SK-N-SH treated with all-trans-retinoic acid at 6 μM for 48 hours (cell line): Measurements from ENCODE around the gene MYH9.

Source experiments
- ATAC-seq: fragments of 200-7000 bp; cut with Tn5 transposase; 3 replicates; pipeline ENCODE4 v1.9.1; 2020; ENCODE audit warnings: mild to moderate bottlenecking, moderate library complexity
- ARNTL ChIP-seq: fragments of 450-650 bp; formaldehyde crosslinking; IDR thresholded peaks from 2 replicates; pipeline ENCODE4 v1.5.0; 2020; ENCODE audit warnings: low read depth, mild to moderate bottlenecking, moderate library complexity, borderline replicate concordance
- CSDC2 ChIP-seq: fragments of 250-450 bp; sonication (Bioruptor Pico); IDR thresholded peaks from 2 replicates; pipeline ENCODE4 v1.5.0; 2020; ENCODE audit warnings: mild to moderate bottlenecking, moderate library complexity
- ESRRG ChIP-seq: fragments of 250-450 bp; sonication (Bioruptor Pico); IDR thresholded peaks from 2 replicates; pipeline ENCODE4 v1.6.1; 2021; ENCODE audit warnings: mild to moderate bottlenecking
- GLIS3 ChIP-seq: fragments of 250-450 bp; sonication (Bioruptor Pico); IDR thresholded peaks from 2 replicates; pipeline ENCODE4 v1.5.0; 2020; ENCODE audit warnings: mild to moderate bottlenecking, moderate library complexity
- ISL1 ChIP-seq: fragments of 250-450 bp; sonication (Bioruptor Pico); IDR thresholded peaks from 2 replicates; pipeline ENCODE4 v2.1.2; 2022; ENCODE audit warnings: mild to moderate bottlenecking, moderate library complexity
- OSR1 ChIP-seq: fragments of 250-450 bp; sonication (Bioruptor Pico); IDR thresholded peaks from 2 replicates; pipeline ENCODE4 v1.8.0; 2022; ENCODE audit warnings: moderate library complexity, mild to moderate bottlenecking, inconsistent platforms
- PPARA ChIP-seq: fragments of 250-450 bp; sonication (Bioruptor Pico); IDR thresholded peaks from 2 replicates; pipeline ENCODE4 v1.5.0; 2020; ENCODE audit warnings: mild to moderate bottlenecking, borderline replicate concordance
- RARB ChIP-seq: fragments of 250-450 bp; sonication (Bioruptor Pico); IDR thresholded peaks from 2 replicates; pipeline ENCODE4 v1.8.0; 2021; ENCODE audit warnings: mild to moderate bottlenecking, moderate library complexity
- SNAI2 ChIP-seq: fragments of 250-450 bp; sonication (Bioruptor Pico); IDR thresholded peaks from 2 replicates; pipeline ENCODE4 v1.5.0; 2020; ENCODE audit warnings: mild to moderate bottlenecking, moderate library complexity
- TCF4 ChIP-seq: fragments of 250-450 bp; sonication (Bioruptor Pico); IDR thresholded peaks from 2 replicates; pipeline ENCODE4 v1.8.0; 2021; ENCODE audit warnings: mild to moderate bottlenecking, moderate library complexity, borderline replicate concordance
- ZFP30 ChIP-seq: fragments of 450-650 bp; formaldehyde crosslinking; IDR thresholded peaks from 2 replicates; pipeline ENCODE4 v1.5.0; 2022; ENCODE audit warnings: mild to moderate bottlenecking, moderate library complexity
- ZNF565 ChIP-seq: fragments of 450-650 bp; formaldehyde crosslinking; conservative IDR thresholded peaks from 2 replicates; pipeline ENCODE4 v1.5.0; 2020; ENCODE audit warnings: low read depth, mild to moderate bottlenecking, moderate library complexity
- ZNF70 ChIP-seq: fragments of 450-650 bp; formaldehyde crosslinking; IDR thresholded peaks from 2 replicates; pipeline ENCODE4 v1.5.0; 2020; ENCODE audit warnings: mild to moderate bottlenecking, moderate library complexity
- ZNF8 ChIP-seq: fragments of 450-650 bp; formaldehyde crosslinking; IDR thresholded peaks from 2 replicates; pipeline ENCODE4 v1.5.0; 2020; ENCODE audit warnings: mild to moderate bottlenecking, moderate library complexity
- TF ChIP-seq, protein P1 (sequence below): fragments of 250-450 bp; sonication (Bioruptor Pico); IDR thresholded peaks from 2 replicates; pipeline ENCODE4 v1.8.0; 2020; ENCODE audit warnings: mild to moderate bottlenecking, moderate library complexity, borderline replicate concordance
- TF ChIP-seq, protein P2 (sequence below): fragments of 250-450 bp; sonication (Bioruptor Pico); IDR thresholded peaks from 2 replicates; pipeline ENCODE4 v1.5.0; 2020; ENCODE audit warnings: mild to moderate bottlenecking, moderate library complexity
- TF ChIP-seq, protein P3 (sequence below): fragments of 250-450 bp; sonication (Bioruptor Pico); IDR thresholded peaks from 2 replicates; pipeline ENCODE4 v1.5.1; 2020; ENCODE audit warnings: low read depth, mild to moderate bottlenecking, moderate library complexity
- TF ChIP-seq, protein P4 (sequence below): fragments of 250-450 bp; sonication (Bioruptor Pico); IDR thresholded peaks from 2 replicates; pipeline ENCODE4 v1.8.0; 2021; ENCODE audit warnings: low read depth, mild to moderate bottlenecking, moderate library complexity, borderline replicate concordance

The MYH9 gene

DNA sequence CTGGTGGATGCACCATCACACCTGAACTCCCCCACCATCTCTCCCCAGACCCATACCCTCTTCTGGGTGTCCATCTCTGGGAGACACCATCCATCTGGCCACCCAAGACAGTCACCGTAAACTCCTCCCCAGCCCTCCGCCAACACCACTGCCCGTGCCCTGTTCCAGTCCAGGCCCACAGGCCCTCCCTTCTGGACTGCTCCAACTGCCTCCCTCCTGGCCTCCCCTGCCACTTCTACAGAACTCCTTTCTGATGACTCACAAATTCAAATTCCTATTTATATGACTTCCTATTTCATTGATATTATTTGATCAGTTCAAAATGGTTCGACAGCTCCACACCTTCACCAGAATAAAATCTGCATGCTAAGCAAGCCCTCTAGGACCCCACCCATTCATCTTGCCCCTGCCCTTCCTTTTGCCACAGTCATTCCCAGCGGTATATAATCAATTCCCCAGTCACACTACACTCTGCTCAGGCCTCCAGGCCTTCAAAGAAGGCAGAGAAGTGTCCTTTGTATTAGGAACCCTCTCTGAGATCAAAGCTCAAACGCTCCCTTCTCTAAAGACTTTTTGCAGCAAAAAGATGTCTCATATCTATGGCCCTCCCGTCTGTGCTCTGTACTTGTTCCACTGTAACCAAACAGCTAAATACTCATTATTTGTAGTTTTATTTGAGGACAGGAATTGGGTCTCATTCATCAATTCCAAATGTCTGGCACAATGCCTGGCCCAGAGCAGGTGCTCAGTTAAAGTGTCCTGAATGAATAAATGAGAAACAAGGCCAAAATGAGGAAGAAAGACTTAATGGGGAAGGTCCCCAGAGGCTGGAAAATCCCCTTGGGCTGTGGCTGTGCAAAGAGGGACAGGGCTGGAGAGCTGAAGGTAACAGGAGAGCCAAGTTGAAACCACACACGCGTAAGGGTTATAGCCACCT lies 29.0 kb downstream of the MYH9 start (continued):
- TF ChIP-seq, protein P1, sequence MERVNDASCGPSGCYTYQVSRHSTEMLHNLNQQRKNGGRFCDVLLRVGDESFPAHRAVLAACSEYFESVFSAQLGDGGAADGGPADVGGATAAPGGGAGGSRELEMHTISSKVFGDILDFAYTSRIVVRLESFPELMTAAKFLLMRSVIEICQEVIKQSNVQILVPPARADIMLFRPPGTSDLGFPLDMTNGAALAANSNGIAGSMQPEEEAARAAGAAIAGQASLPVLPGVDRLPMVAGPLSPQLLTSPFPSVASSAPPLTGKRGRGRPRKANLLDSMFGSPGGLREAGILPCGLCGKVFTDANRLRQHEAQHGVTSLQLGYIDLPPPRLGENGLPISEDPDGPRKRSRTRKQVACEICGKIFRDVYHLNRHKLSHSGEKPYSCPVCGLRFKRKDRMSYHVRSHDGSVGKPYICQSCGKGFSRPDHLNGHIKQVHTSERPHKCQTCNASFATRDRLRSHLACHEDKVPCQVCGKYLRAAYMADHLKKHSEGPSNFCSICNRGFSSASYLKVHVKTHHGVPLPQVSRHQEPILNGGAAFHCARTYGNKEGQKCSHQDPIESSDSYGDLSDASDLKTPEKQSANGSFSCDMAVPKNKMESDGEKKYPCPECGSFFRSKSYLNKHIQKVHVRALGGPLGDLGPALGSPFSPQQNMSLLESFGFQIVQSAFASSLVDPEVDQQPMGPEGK (CRISPR knock-in tag) = no peak
- no peak for TF ChIP-seq TCF4
- no peak for TF ChIP-seq SNAI2 (CRISPR knock-in tag)
- TF ChIP-seq ISL1 (CRISPR knock-in tag) = no peak
- no peak for TF ChIP-seq ZNF565 (CRISPR knock-in tag)

DNA sequence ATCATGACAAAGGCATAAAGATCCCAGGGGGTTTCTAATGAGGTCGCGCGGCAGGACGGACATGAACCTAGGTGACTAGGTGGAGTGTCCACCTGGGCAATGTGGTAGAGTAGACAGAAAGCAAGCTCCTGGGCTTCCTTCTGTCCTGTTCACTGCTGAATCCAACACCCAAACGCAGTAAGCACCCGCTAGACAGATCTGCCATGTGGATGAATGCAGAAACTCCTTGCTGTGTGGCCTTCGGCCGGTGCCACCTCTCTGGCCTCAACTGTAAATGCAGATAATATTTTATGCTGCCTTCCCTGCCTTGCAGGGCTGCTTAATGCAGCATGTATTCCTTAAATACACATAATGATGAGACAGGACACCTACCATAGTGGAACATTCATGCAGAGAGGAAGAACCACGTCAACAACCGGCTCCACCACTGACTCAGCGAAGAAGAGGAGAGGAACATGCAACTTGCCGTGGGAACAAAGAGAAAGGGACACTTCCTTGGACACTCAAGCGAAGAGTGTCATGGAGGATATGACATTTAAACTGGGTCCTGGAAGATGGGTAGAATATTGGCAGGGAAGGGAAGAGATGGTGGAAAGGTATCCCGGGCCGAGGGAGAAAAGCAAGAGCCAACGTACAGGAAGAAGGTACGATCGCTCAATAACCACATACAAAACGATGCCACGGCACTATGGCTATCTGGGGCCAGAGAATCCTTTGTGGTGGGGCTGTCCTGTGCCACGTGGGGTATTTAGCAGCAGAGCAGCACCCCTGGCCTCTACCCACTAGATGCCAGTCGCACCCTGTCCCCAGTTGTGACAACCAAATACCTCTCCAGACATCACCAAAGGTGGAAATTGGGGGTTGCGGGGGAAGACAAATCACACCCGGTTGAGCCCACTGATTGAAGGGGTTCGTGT lies 30.8 kb downstream of the MYH9 start:
- ATAC-seq = no peak
- no peak for TF ChIP-seq CSDC2
- no peak for TF ChIP-seq ZFP30 (CRISPR knock-in tag)
- no peak for TF ChIP-seq OSR1 (CRISPR knock-in tag)
- TF ChIP-seq ESRRG = no peak
- TF ChIP-seq PPARA (CRISPR knock-in tag) = no peak
- TF ChIP-seq RARB = no peak
- no peak for TF ChIP-seq ZNF8 (CRISPR knock-in tag)
- no peak for TF ChIP-seq ZNF70 (CRISPR knock-in tag)

DNA sequence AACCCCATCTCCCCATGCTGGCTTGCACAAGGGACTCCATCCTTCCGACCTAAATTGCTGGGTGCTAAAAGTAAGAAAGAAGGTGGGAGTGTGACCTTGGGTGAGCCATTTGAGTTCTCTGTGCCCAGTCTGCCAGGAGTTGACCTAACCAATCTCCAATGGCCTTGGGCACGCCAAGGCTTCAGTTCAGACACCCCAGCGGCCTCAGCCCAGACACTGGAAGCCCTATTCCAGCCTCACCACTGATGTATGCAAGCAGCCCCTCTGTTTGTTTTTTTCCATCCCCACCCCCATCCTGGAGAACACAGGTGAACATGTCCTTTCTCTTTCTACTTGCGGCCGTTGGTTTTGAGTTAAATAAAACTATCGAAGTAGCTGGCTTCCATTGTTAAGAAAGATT lies 31.9 kb downstream of the MYH9 start:
- ATAC-seq = no peak
- TF ChIP-seq, protein P2, sequence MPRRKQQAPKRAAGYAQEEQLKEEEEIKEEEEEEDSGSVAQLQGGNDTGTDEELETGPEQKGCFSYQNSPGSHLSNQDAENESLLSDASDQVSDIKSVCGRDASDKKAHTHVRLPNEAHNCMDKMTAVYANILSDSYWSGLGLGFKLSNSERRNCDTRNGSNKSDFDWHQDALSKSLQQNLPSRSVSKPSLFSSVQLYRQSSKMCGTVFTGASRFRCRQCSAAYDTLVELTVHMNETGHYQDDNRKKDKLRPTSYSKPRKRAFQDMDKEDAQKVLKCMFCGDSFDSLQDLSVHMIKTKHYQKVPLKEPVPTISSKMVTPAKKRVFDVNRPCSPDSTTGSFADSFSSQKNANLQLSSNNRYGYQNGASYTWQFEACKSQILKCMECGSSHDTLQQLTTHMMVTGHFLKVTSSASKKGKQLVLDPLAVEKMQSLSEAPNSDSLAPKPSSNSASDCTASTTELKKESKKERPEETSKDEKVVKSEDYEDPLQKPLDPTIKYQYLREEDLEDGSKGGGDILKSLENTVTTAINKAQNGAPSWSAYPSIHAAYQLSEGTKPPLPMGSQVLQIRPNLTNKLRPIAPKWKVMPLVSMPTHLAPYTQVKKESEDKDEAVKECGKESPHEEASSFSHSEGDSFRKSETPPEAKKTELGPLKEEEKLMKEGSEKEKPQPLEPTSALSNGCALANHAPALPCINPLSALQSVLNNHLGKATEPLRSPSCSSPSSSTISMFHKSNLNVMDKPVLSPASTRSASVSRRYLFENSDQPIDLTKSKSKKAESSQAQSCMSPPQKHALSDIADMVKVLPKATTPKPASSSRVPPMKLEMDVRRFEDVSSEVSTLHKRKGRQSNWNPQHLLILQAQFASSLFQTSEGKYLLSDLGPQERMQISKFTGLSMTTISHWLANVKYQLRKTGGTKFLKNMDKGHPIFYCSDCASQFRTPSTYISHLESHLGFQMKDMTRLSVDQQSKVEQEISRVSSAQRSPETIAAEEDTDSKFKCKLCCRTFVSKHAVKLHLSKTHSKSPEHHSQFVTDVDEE (CRISPR knock-in tag) = no peak
- TF ChIP-seq, protein P3, sequence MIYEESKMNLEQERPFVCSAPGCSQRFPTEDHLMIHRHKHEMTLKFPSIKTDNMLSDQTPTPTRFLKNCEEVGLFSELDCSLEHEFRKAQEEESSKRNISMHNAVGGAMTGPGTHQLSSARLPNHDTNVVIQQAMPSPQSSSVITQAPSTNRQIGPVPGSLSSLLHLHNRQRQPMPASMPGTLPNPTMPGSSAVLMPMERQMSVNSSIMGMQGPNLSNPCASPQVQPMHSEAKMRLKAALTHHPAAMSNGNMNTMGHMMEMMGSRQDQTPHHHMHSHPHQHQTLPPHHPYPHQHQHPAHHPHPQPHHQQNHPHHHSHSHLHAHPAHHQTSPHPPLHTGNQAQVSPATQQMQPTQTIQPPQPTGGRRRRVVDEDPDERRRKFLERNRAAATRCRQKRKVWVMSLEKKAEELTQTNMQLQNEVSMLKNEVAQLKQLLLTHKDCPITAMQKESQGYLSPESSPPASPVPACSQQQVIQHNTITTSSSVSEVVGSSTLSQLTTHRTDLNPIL = no peak
- TF ChIP-seq, protein P1 (CRISPR knock-in tag) = no peak
- TF ChIP-seq GLIS3 (CRISPR knock-in tag) (no peak), ARNTL (no peak), ISL1 (CRISPR knock-in tag) (no peak), CSDC2 (no peak), ZNF8 (CRISPR knock-in tag) (no peak), PPARA (CRISPR knock-in tag) (no peak)
- TF ChIP-seq, protein P4, sequence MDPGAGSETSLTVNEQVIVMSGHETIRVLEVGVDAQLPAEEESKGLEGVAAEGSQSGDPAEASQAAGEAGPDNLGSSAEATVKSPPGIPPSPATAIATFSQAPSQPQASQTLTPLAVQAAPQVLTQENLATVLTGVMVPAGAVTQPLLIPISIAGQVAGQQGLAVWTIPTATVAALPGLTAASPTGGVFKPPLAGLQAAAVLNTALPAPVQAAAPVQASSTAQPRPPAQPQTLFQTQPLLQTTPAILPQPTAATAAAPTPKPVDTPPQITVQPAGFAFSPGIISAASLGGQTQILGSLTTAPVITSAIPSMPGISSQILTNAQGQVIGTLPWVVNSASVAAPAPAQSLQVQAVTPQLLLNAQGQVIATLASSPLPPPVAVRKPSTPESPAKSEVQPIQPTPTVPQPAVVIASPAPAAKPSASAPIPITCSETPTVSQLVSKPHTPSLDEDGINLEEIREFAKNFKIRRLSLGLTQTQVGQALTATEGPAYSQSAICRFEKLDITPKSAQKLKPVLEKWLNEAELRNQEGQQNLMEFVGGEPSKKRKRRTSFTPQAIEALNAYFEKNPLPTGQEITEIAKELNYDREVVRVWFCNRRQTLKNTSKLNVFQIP = no peak
